GM19035 (cell line): ENCODE results near the gene RHO.

ENCODE experiments used
- ATAC-seq: cut with Tn5 transposase; IDR thresholded peaks from one replicate; pipeline ENCODE4 v1.9.1; 2021; ENCODE audit not compliant: unreplicated experiment

RHO gene

GRCh38 chr3:129558772-129559564, 30.5 kb downstream of the RHO start:
- no peak for ATAC-seq

DNA sequence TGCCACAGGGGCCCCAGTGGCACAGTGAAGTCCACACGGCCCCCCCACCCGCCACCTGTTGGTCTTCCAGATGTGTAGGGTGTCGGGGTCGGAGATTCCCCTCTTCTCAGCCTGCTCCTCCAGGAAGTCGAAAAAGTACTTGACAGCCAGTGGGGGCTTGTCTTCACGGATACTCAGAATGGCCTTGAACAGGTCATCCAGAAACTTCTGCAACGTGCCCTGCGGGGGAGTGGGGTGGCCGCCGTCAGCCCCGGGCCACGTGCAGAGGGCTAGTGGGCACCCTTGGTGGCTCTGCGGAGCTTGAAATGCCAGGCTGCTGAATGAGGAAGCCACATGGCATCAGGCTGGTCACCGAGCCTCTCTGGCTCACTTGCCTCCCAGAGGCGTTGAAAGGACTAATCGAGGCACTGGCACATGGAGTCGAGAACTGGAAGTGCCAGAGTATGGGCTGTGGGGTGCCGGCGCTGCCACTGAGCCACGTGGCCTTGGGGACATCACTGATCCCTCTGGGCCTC, 31.2 kb downstream of the RHO start:
- no peak for ATAC-seq

- no peak for ATAC-seq
Observed at GRCh38 chr3:129560269-129560787, 31.9 kb downstream of the RHO start.

DNA sequence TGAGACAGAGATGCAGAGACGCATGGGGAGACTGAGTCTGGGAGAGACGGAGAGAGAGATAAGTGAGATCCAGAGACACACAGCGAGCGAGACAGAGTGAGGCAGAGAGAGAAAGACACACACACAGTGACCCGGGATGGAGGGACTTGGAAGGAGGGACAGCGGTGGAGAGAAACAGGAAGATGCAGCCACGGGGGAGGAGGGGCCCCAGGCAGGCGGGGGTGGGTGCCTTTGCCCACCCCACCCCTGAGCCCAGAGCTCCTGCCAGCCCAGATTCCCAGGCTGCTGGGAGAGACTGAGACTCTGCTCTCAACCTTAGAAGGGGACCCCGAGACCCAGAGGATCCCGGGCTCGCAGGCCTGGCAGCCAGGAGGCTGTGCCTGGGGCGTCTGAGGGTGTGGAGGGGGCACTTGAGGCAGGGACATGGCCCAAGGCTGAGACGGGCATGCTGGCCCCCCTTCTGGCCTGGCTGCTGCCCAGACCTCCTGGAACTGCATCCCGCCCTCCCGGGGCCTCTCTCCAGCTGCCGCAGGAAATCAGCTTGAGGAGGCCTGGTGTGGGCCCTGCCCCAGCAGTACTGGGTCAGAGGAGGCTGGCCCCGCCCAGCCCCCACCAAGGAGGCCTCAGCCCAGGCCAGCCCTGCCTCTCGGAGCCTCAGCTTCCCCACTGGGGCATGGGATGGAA, 32.6 kb downstream of the RHO start:
- no peak for ATAC-seq

- ATAC-seq: no peak
Observed at GRCh38 chr3:129561619-129562248, 33.3 kb downstream of the RHO start.

DNA sequence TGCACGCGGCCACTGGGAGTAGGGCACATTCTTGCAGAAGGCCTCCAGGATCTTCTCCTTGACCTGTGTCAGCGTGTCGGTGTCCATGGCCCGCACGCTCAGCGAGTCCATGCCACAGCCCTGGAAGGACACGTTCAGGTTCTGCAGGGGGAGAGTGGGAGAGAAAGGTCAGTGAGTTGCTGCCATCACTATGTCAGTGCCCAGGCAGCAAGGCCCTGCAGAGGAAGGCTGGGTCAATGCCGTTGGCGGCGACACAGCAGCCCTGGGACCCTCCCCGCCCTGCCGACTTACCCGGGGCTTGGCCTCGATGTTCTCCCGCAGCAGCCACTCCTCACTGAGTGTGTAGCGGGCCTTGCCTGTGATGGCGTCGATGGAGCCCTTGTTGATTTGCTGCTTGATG, 34.4 kb downstream of the RHO start:
- no peak for ATAC-seq

DNA sequence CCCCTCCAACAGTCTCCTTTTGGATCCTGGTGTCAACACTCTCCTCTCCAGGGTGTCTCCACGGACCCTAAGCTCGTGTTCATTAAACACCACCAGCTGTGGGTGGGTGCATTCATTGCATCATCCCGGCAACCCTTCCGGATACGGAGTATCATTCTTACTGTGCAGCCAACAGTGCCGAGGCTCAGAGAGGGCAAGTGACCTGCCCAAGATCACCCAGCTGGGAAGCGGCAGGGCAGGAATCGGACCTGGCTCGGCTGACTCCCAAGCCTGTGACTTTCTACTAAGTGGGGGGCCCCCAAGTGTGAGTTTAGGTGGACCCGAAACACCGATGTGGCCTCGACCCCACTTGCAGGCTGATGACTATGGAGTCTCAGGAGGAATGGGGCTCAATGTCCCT, 34.9 kb downstream of the RHO start:
- no peak for ATAC-seq

DNA sequence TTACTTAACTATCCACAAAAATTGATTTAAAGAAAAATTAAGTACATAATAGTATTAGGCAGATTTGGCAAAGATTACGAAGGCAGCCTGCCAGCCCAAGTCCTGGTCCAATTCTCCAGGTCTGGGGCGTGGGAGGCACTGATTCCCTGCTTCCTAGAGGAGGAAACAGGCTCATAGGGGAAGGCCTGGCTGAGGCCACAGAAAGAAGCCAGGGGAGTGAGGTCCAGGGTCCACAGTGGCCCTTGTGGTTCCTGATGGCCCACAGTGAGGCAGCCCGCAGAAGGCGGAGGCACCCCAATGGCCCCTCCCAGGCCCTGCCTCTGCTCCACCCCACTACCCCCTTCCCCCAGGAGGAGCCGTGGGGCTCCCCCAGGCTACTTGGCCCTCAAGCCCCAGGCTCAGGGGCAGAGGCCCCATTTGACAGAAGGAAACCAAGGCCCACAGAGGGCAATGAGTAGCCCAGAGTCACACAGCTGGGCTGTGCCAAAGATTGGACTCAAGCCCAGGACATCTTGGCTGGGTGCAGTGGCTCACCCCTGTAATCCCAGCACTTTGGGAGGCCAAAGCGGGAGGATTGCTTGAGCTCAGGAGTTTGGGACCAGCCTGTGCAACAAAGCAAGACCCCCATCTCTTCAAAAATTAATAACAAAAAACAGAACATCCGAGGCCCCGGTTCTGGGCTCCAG, 35.6 kb downstream of the RHO start:
- no peak for ATAC-seq

DNA sequence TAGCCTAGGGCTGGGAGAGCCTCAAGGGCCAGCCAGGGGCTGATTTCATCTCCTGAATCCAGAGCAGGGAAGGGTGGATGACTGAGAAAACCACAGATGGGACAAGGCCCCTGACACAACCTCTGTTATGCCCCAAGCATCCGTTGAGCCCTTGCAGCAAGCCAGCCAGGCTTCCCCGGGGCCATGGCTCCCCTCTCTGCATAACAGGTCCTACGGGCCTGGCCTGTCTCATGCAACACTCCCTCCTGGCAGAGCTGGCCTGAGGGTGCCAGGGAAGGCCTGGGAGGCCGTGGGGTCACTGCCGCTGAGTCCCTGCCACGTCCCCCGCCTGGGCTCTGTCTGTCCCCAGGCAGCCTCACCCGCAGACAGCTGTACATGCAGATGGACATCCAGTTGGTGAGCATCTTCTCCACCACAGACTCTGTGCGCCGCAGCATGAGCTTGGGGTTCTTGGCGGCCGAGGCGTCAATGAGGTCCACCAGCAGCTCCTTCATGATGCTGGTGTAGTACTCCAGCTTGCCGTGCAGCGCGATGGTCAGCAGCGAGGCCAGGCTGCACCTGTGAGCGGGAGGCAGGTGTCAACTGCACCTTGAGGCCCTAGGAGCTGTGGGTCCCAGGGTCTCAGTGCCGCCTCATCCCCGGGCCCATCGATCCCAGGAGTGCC, 36.7 kb downstream of the RHO start:
- ATAC-seq: no peak

GRCh38 chr3:129565902-129566301, 37.5 kb downstream of the RHO start:
- no peak for ATAC-seq

DNA sequence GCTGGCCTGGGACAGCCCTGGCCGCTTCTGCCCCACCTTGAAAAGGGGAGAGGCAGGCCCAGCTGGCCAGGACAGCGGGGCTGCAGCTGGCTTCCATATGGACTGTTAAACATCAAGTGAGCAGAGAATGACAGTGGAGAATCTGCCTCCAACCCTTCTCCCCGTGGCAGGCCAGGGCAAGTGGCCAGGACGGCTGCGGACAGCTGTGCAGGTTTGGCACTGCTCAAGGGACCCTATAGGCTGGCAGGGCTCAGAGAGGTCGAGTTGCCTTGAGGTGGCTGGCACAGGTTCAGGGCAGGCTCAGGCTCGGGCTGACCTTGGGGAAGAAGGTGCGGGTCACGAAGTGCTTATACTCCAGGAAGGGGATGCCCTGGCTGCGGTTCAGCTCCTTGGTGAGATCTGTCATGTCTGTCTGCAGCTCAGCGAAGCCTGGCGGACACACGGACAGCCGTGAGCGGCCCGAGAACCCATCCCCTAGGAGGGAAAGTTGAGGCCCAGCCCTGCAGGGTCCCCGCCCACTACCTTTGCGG, 38.8 kb downstream of the RHO start:
- ATAC-seq: no peak

GRCh38 chr3:129567939-129568338, 39.5 kb downstream of the RHO start:
- ATAC-seq: no peak

DNA sequence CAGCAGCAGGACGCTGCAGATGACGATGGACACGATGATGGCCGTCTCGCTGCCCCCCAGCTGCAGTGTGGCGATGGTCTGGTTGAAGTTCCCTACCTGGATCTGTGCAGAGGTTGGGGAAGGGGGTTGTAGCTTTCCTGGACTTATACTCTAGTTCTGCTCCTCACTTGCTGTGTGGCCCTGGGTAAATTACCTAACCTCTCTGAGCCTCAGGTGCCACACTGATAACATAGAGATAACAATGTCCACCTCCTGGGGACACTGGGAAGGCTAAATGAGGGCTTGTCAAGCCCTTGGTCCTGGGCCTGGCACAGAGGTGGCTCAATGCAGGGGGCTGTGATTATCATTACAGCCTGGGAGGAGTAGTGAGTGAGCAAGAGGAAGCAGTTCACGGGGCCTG, 41.4 kb downstream of the RHO start:
- ATAC-seq: no peak

GRCh38 chr3:129571605-129572547, 43.4 kb downstream of the RHO start:
- no peak for ATAC-seq

GRCh38 chr3:129572603-129573002, 44.2 kb downstream of the RHO start:
- ATAC-seq: no peak

GRCh38 chr3:129573493-129573892, 45.1 kb downstream of the RHO start:
- no peak for ATAC-seq

DNA sequence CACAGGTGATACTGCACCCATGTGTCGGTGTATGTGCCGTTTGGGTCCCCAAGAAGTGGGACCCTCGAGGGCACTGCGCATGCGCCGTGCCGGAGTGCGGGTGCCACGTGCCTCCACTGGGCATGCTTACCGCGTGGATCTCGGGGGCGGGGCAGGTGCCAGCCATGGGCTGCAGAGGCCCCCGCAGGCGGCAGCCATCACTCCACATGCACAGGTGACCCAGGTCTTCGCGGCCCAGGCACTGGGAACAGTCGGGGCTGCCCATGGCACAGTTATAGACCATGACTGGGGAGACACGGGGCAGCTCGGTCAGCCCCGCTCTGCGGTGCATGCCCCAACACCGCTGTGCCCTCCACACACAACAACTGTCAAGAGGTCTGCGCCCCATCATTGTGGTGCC, 45.8 kb downstream of the RHO start:
- no peak for ATAC-seq

- ATAC-seq: no peak
Observed at GRCh38 chr3:129575233-129575996, 47.0 kb downstream of the RHO start.

DNA sequence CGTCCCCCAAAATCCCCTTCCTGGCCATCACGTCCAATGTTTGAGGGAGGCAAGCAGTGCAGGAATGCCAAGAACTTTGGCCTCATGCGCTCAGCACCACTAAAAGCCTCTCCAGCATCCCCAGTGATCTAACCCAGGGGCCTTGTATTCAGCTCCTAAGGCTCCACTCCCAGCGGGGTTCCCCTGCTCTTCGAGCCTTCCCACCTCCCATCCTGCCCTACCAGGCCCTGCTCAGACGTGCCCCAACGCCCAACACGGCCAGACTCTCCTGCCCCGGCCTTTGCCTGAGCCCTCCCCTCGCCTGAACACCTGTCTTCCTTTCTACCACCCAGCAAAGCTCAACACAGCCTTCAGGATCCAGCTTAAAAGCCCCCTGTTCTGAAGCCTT, 47.6 kb downstream of the RHO start:
- ATAC-seq: no peak
